ENCODE results near the gene ODAPH.

- TF ChIP-seq CTCF (IDR thresholded peaks at IDR 0.05) (no peak), POLR2A (IDR thresholded peaks at IDR 0.05) (no peak)
These were observed 11.9 kb downstream of the ODAPH start for GRCh38 chr4:75567725-75568124.

All from heart left ventricle (tissue), 13 donors.